ENCODE results near the gene LTB. TPM values are rescaled to one million over a fixed set of nuclear protein-coding genes. Genes with fewer than 3 reads are reported as not detected.
A peak's percentile ranks its signal among the peaks of the same experiment; 100 is the strongest.

LTB gene
- total RNA-seq, 1 experiment from 2014 or later, result not detected

GRCh38 chr6:31626952-31627351 lies 44.7 kb upstream of the LTB start:
- Histone ChIP-seq H3K9me3 (ENCODE audit: control insufficient read depth, low read depth, low read length) (no peaks in the 10 kb centered on the region), H4K20me1 (ENCODE audit: control insufficient read depth, insufficient read depth, insufficient read length) (no peaks in the 10 kb centered on the region), H3K79me1 (ENCODE audit: insufficient read depth, low read depth, low read length, poor library complexity, severe bottlenecking) (peaks cover 5% of the 10 kb centered on the region), H2BK5ac (ENCODE audit: insufficient read length, low read length) (no peak overlapping the region), H3K9ac (ENCODE audit: extremely low read depth, insufficient read length, low read length) (no peak overlapping the region), H3K18ac (ENCODE audit: insufficient read length, low read depth, low read length) (no peak overlapping the region), H3K4ac (ENCODE audit: low read depth, low read length) (no peak overlapping the region), H4K91ac (ENCODE audit: insufficient read length, low read depth, low read length) (no peak overlapping the region), H3K27ac (ENCODE audit: insufficient read length, low read depth, low read length) (no peak overlapping the region), H2BK15ac (ENCODE audit: low read depth, low read length) (no peak overlapping the region), H3K23me2 (ENCODE audit: insufficient read length, low read depth, low read length, poor library complexity, severe bottlenecking) (peaks cover 3% of the 10 kb centered on the region), H2AK5ac (ENCODE audit: insufficient read length, low read length) (no peak overlapping the region), H3K79me2 (ENCODE audit: insufficient read depth, low read length) (peaks cover 11% of the 10 kb centered on the region; the same call in 1 of the 2 replicates), H3K27me3 (ENCODE audit: insufficient read depth, low read length) (no peaks in the 10 kb centered on the region), H2BK20ac (ENCODE audit: low read depth, low read length, poor library complexity, severe bottlenecking) (no peak overlapping the region), H2BK120ac (ENCODE audit: low read depth, low read length, poor library complexity, severe bottlenecking) (no peak overlapping the region), H3K56ac (ENCODE audit: insufficient read length, low read depth, low read length) (no peak overlapping the region), H3K4me2 (ENCODE audit: insufficient read depth, insufficient read length, low read length) (no peak overlapping the region), H3K23ac (ENCODE audit: insufficient read length, low read depth, low read length) (no peak overlapping the region), H2AFZ (ENCODE audit: low read length) (no peak overlapping the region), H3K14ac (ENCODE audit: insufficient read depth, low read length) (no peak overlapping the region), H2BK12ac (ENCODE audit: insufficient read length, low read depth, low read length) (no peak overlapping the region), H3K4me1 (ENCODE audit: insufficient read depth, low read length) (peaks cover 3% of the 10 kb centered on the region; the same call in 1 of the 2 replicates), H3T11ph (ENCODE audit: low read length) (no peak overlapping the region), H4K8ac (replicated peaks; ENCODE audit: insufficient read length, low read depth, low read length) (no peak overlapping the region), H4K5ac (ENCODE audit: insufficient read length, low read depth, low read length) (no peak overlapping the region)
- DNase-seq, result no peak
- WGBS (ENCODE audit: extremely low coverage, insufficient read length, low lambda C conversion rate), result no CpG with 5 or more reads among the region's 10 CpGs
- TF ChIP-seq CTCF (conservative IDR thresholded peaks at IDR 0.05), result no peak
- Mint-ChIP-seq H3K4me3 (no peak overlapping the region; a peak in 1 of 5 replicates), H3K27ac (peak overlapping the region in 1 of 3 experiments; percentile 36; a peak in 2 of 7 replicates), H3K36me3 (ENCODE audit: insufficient read depth in 1 of 3, low read depth in 3 of 3) (peaks cover 90 to 100% (median 99%) of the 10 kb centered on the region in 3 experiments), H3K4me1 (peaks cover 9 to 13% of the 10 kb centered on the region in 2 experiments), H3K27me3 (ENCODE audit: low read depth) (no peaks in the 10 kb centered on the region; the same call in 1 of the 2 replicates), H3K9me3 (no peaks in the 10 kb centered on the region)
